H9 (cell line): ENCODE data around the gene DELE1. TPM values are rescaled to one million over a fixed set of nuclear protein-coding genes. Genes with fewer than 3 reads are reported as not detected.

Experiments
- DNase-seq: peaks from one replicate; pipeline ENCODE4 v3.0.0-alpha.2; 2017
- H2AFZ ChIP-seq: one replicate; pipeline ENCODE4 v1.6.1; 2013; ENCODE audit warnings: mild to moderate bottlenecking, low read length, control low read depth, moderate library complexity
- H2AK5ac ChIP-seq: 2 replicates; pipeline ENCODE4 v1.6.1; 2013; ENCODE audit warnings: low read length, control low read depth, mixed read lengths; ENCODE audit not compliant: insufficient read length
- H2BK120ac ChIP-seq: one replicate; pipeline ENCODE4 v1.6.1; 2013; ENCODE audit warnings: low read depth, mild to moderate bottlenecking, low read length, control low read depth, inconsistent platforms; ENCODE audit not compliant: poor library complexity, severe bottlenecking
- H2BK12ac ChIP-seq: 2 replicates; pipeline ENCODE4 v1.6.1; 2013; ENCODE audit warnings: low read length, control low read depth, mixed read lengths, low read depth; ENCODE audit not compliant: insufficient read length
- H2BK15ac ChIP-seq: 2 replicates; pipeline ENCODE4 v1.6.1; 2013; ENCODE audit warnings: low read depth, low read length, control low read depth
- H2BK20ac ChIP-seq: one replicate; pipeline ENCODE4 v1.6.1; 2013; ENCODE audit warnings: low read depth, mild to moderate bottlenecking, low read length, control low read depth, inconsistent platforms; ENCODE audit not compliant: poor library complexity, severe bottlenecking
- H2BK5ac ChIP-seq: 2 replicates; pipeline ENCODE4 v1.6.1; 2013; ENCODE audit warnings: low read length, control low read depth, mixed read lengths; ENCODE audit not compliant: insufficient read length
- H3K14ac ChIP-seq: 2 replicates; pipeline ENCODE4 v1.6.1; 2013; ENCODE audit warnings: low read length, control low read depth; ENCODE audit not compliant: insufficient read depth
- H3K18ac ChIP-seq: 2 replicates; pipeline ENCODE4 v1.6.1; 2013; ENCODE audit warnings: low read depth, mild to moderate bottlenecking, mixed read lengths, low read length, control low read depth; ENCODE audit not compliant: insufficient read length
- H3K23ac ChIP-seq: 2 replicates; pipeline ENCODE4 v1.6.1; 2013; ENCODE audit warnings: low read length, control low read depth, mixed read lengths, low read depth; ENCODE audit not compliant: insufficient read length
- H3K23me2 ChIP-seq: 2 replicates; pipeline ENCODE4 v1.6.1; 2013; ENCODE audit warnings: low read depth, mild to moderate bottlenecking, mixed read lengths, low read length, control low read depth; ENCODE audit not compliant: insufficient read length, poor library complexity, severe bottlenecking
- H3K27ac ChIP-seq: 2 replicates; pipeline ENCODE4 v1.5.1; 2013; ENCODE audit warnings: low read length, control low read depth, mixed read lengths, low read depth; ENCODE audit not compliant: insufficient read length
- H3K27me3 ChIP-seq: 2 replicates; pipeline ENCODE4 v1.6.1; 2013; ENCODE audit warnings: low read length, control low read depth, inconsistent platforms; ENCODE audit not compliant: insufficient read depth
- H3K4ac ChIP-seq: 2 replicates; pipeline ENCODE4 v1.6.1; 2013; ENCODE audit warnings: low read depth, mild to moderate bottlenecking, control low read depth, inconsistent platforms, low read length, moderate library complexity
- H3K4me1 ChIP-seq: 2 replicates; pipeline ENCODE4 v1.6.1; 2013; ENCODE audit warnings: low read length, control low read depth, inconsistent platforms; ENCODE audit not compliant: insufficient read depth
- H3K4me2 ChIP-seq: 2 replicates; pipeline ENCODE4 v1.6.1; 2013; ENCODE audit warnings: low read length, control low read depth, mixed read lengths; ENCODE audit not compliant: insufficient read length, insufficient read depth
- H3K56ac ChIP-seq: 2 replicates; pipeline ENCODE4 v1.6.1; 2013; ENCODE audit warnings: low read depth, mild to moderate bottlenecking, mixed read lengths, low read length, control low read depth; ENCODE audit not compliant: insufficient read length
- H3K79me1 ChIP-seq: 2 replicates; pipeline ENCODE4 v1.6.1; 2013; ENCODE audit warnings: low read depth, mild to moderate bottlenecking, moderate library complexity, low read length, control low read depth, inconsistent platforms; ENCODE audit not compliant: insufficient read depth, poor library complexity, severe bottlenecking
- H3K79me2 ChIP-seq: 2 replicates; pipeline ENCODE4 v1.6.1; 2013; ENCODE audit warnings: low read length, control low read depth, inconsistent platforms; ENCODE audit not compliant: insufficient read depth
- H3K9ac ChIP-seq: 2 replicates; pipeline ENCODE4 v1.6.1; 2013; ENCODE audit warnings: low read length, control low read depth, mixed read lengths; ENCODE audit not compliant: insufficient read length; ENCODE audit errors: extremely low read depth
- H3K9me3 ChIP-seq: one replicate; pipeline ENCODE4 v1.6.1; 2013; ENCODE audit warnings: low read depth, low read length, inconsistent platforms; ENCODE audit not compliant: control insufficient read depth
- H3T11ph ChIP-seq: one replicate; pipeline ENCODE4 v1.6.1; 2013; ENCODE audit warnings: mild to moderate bottlenecking, low read length, control low read depth, inconsistent platforms
- H4K20me1 ChIP-seq: one replicate; pipeline ENCODE4 v1.6.1; 2013; ENCODE audit not compliant: control insufficient read depth, insufficient read length, insufficient read depth
- H4K5ac ChIP-seq: 2 replicates; pipeline ENCODE4 v1.6.1; 2013; ENCODE audit warnings: low read depth, mild to moderate bottlenecking, mixed read lengths, low read length, control low read depth; ENCODE audit not compliant: insufficient read length
- H4K8ac ChIP-seq: replicated peaks from 2 replicates; pipeline ENCODE4 v1.6.1; 2013; ENCODE audit warnings: low read length, control low read depth, mixed read lengths, low read depth; ENCODE audit not compliant: insufficient read length
- H4K91ac ChIP-seq: 2 replicates; pipeline ENCODE4 v1.6.1; 2013; ENCODE audit warnings: low read depth, mild to moderate bottlenecking, moderate library complexity, mixed read lengths, low read length, control low read depth; ENCODE audit not compliant: insufficient read length
- H3K27ac Mint-ChIP-seq, 3 experiments: 2 replicates in 2 of 3; 3 replicates in 1 of 3; pipeline ENCODE4 v1.8.0; 2020 to 2021; ENCODE audit warnings: mixed read lengths in 3 of 3, mild to moderate bottlenecking in 1 of 3, moderate library complexity in 1 of 3
- H3K27me3 Mint-ChIP-seq: 2 replicates; pipeline ENCODE4 v1.8.0; 2021; ENCODE audit warnings: low read depth, mild to moderate bottlenecking, moderate library complexity, mixed read lengths
- H3K36me3 Mint-ChIP-seq, 3 experiments: 2 replicates in 2 of 3; 3 replicates in 1 of 3; pipeline ENCODE4 v1.8.0; 2020 to 2021; ENCODE audit warnings: low read depth in 3 of 3, mixed read lengths in 3 of 3; ENCODE audit not compliant: insufficient read depth in 1 of 3
- H3K4me1 Mint-ChIP-seq, 2 experiments: 2 replicates each; pipeline ENCODE4 v1.8.0; 2020; ENCODE audit warnings: mixed read lengths in 2 of 2
- H3K4me3 Mint-ChIP-seq, 2 experiments: 2 replicates in 1 of 2; 3 replicates in 1 of 2; pipeline ENCODE4 v1.8.0; 2020 to 2021; ENCODE audit warnings: mild to moderate bottlenecking in 2 of 2, mixed read lengths in 2 of 2, moderate library complexity in 1 of 2
- H3K9me3 Mint-ChIP-seq, 2 experiments: 2 replicates in 1 of 2; 3 replicates in 1 of 2; pipeline ENCODE4 v1.8.0; 2020; ENCODE audit warnings: mild to moderate bottlenecking in 2 of 2, mixed read lengths in 2 of 2, moderate library complexity in 1 of 2
- CTCF ChIP-seq: fragments of 200-600 bp; sonication (generic); conservative IDR thresholded peaks from 3 replicates; pipeline ENCODE4 v1.8.0; 2021; ENCODE audit warnings: antibody characterized with exemption, mild to moderate bottlenecking
- WGBS: extraction: QIAGEN DNeasy Blood & Tissue Kit; methylation state at CpG from one replicate; pipeline ENCODE4 v1.1.7; 2013; ENCODE audit warnings: missing lambda C conversion rate, low lambda C conversion rate, mixed read lengths; ENCODE audit not compliant: insufficient read length; ENCODE audit errors: extremely low coverage; 5-methylcytosine and 5-hydroxymethylcytosine counted together
- total RNA-seq: library from RNA; stranded (reverse); gene quantifications from 2 replicates; pipeline ENCODE4 v1.2.1, GENCODE V29; 2021

The DELE1 gene
- total RNA-seq, 1 experiment from 2014 or later, result 75.3 TPM

GRCh38 chr5:141897425-141897824, 26.2 kb upstream of the DELE1 start:
- no peak overlapping the region for H2BK15ac ChIP-seq
- no peak overlapping the region for H2BK5ac ChIP-seq
- H2BK12ac ChIP-seq, result no peak overlapping the region
- DNase-seq, result no peak
- no peak overlapping the region for H3K4ac ChIP-seq
- H3K9me3 ChIP-seq, result no peaks in the 10 kb centered on the region
- no peaks in the 10 kb centered on the region for H3K23me2 ChIP-seq
- H2AK5ac ChIP-seq, result no peak overlapping the region
- no peak overlapping the region for H3K56ac ChIP-seq
- no peaks in the 10 kb centered on the region for H4K20me1 ChIP-seq
- H3K79me2 ChIP-seq, result no peaks in the 10 kb centered on the region
- no peak overlapping the region for H2AFZ ChIP-seq
- no peak for TF ChIP-seq CTCF
- no peak overlapping the region for H3T11ph ChIP-seq
- no peak overlapping the region for H4K5ac ChIP-seq
- no CpG with 5 or more reads among the region's 4 CpGs for WGBS
- no peak overlapping the region for H3K4me3 Mint-ChIP-seq
- no peak overlapping the region for H2BK120ac ChIP-seq
- H3K18ac ChIP-seq, result no peak overlapping the region
- no peaks in the 10 kb centered on the region for H3K9me3 Mint-ChIP-seq
- peaks cover 2% of the 10 kb centered on the region in 2 experiments; a peak in 2 of 4 replicates for H3K4me1 Mint-ChIP-seq
- no peaks in the 10 kb centered on the region for H3K79me1 ChIP-seq
- H2BK20ac ChIP-seq, result no peak overlapping the region
- H4K91ac ChIP-seq, result no peak overlapping the region
- no peak overlapping the region for H3K27ac Mint-ChIP-seq
- no peaks in the 10 kb centered on the region; the same call in none of the 2 replicates for H3K27me3 Mint-ChIP-seq
- no peak overlapping the region for H3K27ac ChIP-seq
- H3K27me3 ChIP-seq, result no peaks in the 10 kb centered on the region; the same call in 1 of the 2 replicates
- H3K4me1 ChIP-seq, result no peaks in the 10 kb centered on the region
- H3K23ac ChIP-seq, result no peak overlapping the region
- no peak overlapping the region for H3K9ac ChIP-seq
- no peak overlapping the region for H3K14ac ChIP-seq
- H4K8ac ChIP-seq, result no peak overlapping the region
- H3K4me2 ChIP-seq, result no peak overlapping the region
- peaks cover 0 to 4% (median 3%) of the 10 kb centered on the region in 3 experiments; a peak in 2 of 7 replicates for H3K36me3 Mint-ChIP-seq
